Measurements from ENCODE around the gene CHSY3.

- TF ChIP-seq, protein P1, sequence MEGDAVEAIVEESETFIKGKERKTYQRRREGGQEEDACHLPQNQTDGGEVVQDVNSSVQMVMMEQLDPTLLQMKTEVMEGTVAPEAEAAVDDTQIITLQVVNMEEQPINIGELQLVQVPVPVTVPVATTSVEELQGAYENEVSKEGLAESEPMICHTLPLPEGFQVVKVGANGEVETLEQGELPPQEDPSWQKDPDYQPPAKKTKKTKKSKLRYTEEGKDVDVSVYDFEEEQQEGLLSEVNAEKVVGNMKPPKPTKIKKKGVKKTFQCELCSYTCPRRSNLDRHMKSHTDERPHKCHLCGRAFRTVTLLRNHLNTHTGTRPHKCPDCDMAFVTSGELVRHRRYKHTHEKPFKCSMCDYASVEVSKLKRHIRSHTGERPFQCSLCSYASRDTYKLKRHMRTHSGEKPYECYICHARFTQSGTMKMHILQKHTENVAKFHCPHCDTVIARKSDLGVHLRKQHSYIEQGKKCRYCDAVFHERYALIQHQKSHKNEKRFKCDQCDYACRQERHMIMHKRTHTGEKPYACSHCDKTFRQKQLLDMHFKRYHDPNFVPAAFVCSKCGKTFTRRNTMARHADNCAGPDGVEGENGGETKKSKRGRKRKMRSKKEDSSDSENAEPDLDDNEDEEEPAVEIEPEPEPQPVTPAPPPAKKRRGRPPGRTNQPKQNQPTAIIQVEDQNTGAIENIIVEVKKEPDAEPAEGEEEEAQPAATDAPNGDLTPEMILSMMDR (IDR thresholded peaks at IDR 0.05; ENCODE audit: low read length), result no peak
- no peak for TF ChIP-seq EZH2 (IDR thresholded peaks at IDR 0.05; ENCODE audit: borderline replicate concordance, low read length)
Measured at GRCh38 chr5:130037905-130038304, 133.6 kb downstream of the CHSY3 start.

Measured in OCI-LY1 (cell line).